Cardiac muscle cell (in vitro differentiated cells and primary cell): ENCODE data around the gene CKAP2L. TPM values are rescaled to one million over a fixed set of nuclear protein-coding genes. Genes with fewer than 3 reads are reported as not detected.

Experiments
- DNase-seq, 2 donors: peaks; one replicate each; pipeline versions ENCODE4 v3.0.0 to v3.0.0-alpha.2; 2010 to 2017; ENCODE audit warnings: low read depth in 1 of 2, low spot score in 1 of 2
- H3K27ac ChIP-seq: fragments of 200-600 bp; sonication (generic); 2 replicates; pipeline ENCODE4 v1.5.1; 2016
- H3K27me3 ChIP-seq: fragments of 200-600 bp; sonication (generic); 2 replicates; pipeline ENCODE4 v1.6.0; 2016; ENCODE audit warnings: control low read depth
- H3K36me3 ChIP-seq: fragments of 200-600 bp; sonication (generic); 2 replicates; pipeline ENCODE4 v1.5.1; 2016; ENCODE audit warnings: control low read depth
- H3K4me1 ChIP-seq: fragments of 200-600 bp; sonication (generic); 2 replicates; pipeline ENCODE4 v1.8.1; 2017; ENCODE audit warnings: low read depth, mild to moderate bottlenecking, mixed run types
- H3K4me3 ChIP-seq: fragments of 200-600 bp; sonication (generic); 2 replicates; pipeline ENCODE4 v1.5.1; 2016; ENCODE audit warnings: mild to moderate bottlenecking
- H3K9me3 ChIP-seq: fragments of 200-600 bp; sonication (generic); 2 replicates; pipeline ENCODE4 v1.5.1; 2017; ENCODE audit warnings: low read depth, mild to moderate bottlenecking, control low read depth
- polyA plus RNA-seq: library from polyadenylated mRNA; unstranded; fragments of >200 nt; fragmentation: Nextera tagmentation; extraction: Ambion mirVana; gene quantifications from 2 replicates; pipeline ENCODE4 v1.2.1, GENCODE V29; 2016
- total RNA-seq: library from RNA; depleted of rRNA; stranded (reverse); fragments of >200 nt; gene quantifications from 2 replicates; pipeline ENCODE4 v1.2.3, GENCODE V29; 2016
- TF ChIP-seq, protein P1 (sequence below): IDR thresholded peaks from 2 replicates; pipeline ENCODE4 v1.5.1; 2012; ENCODE audit warnings: low read depth, mild to moderate bottlenecking, low read length

The CKAP2L gene
- total and polyA plus RNA-seq, 2 experiments from 2014 or later, result 4.0 to 13.7 TPM

GRCh38 chr2:112768432-112768831, 4.0 kb upstream of the CKAP2L start:
- H3K4me3 ChIP-seq, result no peak overlapping the region
- no peaks in the 10 kb centered on the region for H3K36me3 ChIP-seq
- H3K27me3 ChIP-seq, result no peaks in the 10 kb centered on the region
- H3K27ac ChIP-seq, result no peak overlapping the region
- DNase-seq, result peak in 1 of 2 donors; percentile 34
- H3K4me1 ChIP-seq, result no peaks in the 10 kb centered on the region
- TF ChIP-seq, protein P1, sequence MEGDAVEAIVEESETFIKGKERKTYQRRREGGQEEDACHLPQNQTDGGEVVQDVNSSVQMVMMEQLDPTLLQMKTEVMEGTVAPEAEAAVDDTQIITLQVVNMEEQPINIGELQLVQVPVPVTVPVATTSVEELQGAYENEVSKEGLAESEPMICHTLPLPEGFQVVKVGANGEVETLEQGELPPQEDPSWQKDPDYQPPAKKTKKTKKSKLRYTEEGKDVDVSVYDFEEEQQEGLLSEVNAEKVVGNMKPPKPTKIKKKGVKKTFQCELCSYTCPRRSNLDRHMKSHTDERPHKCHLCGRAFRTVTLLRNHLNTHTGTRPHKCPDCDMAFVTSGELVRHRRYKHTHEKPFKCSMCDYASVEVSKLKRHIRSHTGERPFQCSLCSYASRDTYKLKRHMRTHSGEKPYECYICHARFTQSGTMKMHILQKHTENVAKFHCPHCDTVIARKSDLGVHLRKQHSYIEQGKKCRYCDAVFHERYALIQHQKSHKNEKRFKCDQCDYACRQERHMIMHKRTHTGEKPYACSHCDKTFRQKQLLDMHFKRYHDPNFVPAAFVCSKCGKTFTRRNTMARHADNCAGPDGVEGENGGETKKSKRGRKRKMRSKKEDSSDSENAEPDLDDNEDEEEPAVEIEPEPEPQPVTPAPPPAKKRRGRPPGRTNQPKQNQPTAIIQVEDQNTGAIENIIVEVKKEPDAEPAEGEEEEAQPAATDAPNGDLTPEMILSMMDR, result no peak
- H3K9me3 ChIP-seq, result no peaks in the 10 kb centered on the region

GRCh38 chr2:112767693-112768330, 3.4 kb upstream of the CKAP2L start:
- TF ChIP-seq, protein P1, result no peak
- DNase-seq, result no peak
- Histone ChIP-seq H3K27me3 (no peaks in the 10 kb centered on the region), H3K4me1 (no peaks in the 10 kb centered on the region), H3K4me3 (no peak overlapping the region), H3K27ac (no peak overlapping the region), H3K9me3 (no peaks in the 10 kb centered on the region), H3K36me3 (no peaks in the 10 kb centered on the region)

DNA sequence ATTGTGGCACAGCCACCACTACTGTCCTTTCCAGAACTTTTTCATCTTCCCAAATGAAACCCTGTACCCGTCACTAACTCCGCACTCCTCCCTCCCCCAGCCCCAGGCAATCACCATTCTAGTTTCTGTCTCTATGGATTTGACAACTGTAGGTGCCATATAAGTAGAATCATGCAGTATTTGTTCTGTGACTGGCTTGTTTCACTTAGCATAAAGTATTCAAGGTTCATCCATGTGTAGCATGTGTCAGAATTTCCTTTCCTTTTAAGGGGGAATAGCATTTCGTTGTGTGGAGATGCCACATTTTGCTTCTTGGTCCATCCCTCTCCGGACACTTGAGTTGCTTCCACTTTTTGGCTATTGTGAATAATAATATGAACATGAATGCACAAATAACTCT, 842 bp upstream of the CKAP2L start:
- no peaks in the 10 kb centered on the region for H3K9me3 ChIP-seq
- no peak overlapping the region for H3K27ac ChIP-seq
- peaks cover 4% of the 10 kb centered on the region for H3K36me3 ChIP-seq

DNA sequence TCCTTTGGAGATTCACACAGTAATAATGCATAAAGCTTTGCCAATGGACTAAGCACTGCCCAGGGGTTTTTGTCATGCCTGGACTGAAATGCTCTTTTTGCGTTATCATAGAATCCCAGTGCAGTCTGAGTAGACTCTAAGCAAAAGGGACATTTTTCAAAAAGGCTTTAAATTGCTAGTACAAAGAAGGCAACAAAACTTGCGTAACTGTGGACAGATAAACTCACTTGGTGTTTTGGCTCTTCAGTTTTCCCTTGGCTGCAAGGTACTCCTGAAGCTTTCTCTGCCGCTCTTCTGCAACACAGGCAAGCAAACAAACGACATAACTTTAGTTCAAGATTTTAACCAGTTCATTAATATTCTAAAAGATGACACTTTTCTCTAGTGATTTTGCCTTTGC, 2.1 kb downstream of the CKAP2L start:
- TF ChIP-seq, protein P1, result no peak
- Histone ChIP-seq H3K9me3 (no peaks in the 10 kb centered on the region), H3K27me3 (no peaks in the 10 kb centered on the region), H3K4me3 (no peak overlapping the region), H3K36me3 (peaks cover 4% of the 10 kb centered on the region), H3K4me1 (no peaks in the 10 kb centered on the region), H3K27ac (no peak overlapping the region)
- DNase-seq, result peak in 1 of 2 donors; percentile 14

More for the DNA sequence above, 842 bp upstream of the CKAP2L start:
- no peak for DNase-seq
- H3K27me3 ChIP-seq, result no peaks in the 10 kb centered on the region
- TF ChIP-seq, protein P1, result no peak
- peak overlapping the region; percentile 88 for H3K4me3 ChIP-seq
- H3K4me1 ChIP-seq, result no peaks in the 10 kb centered on the region

GRCh38 chr2:112760149-112760548, 4.3 kb downstream of the CKAP2L start:
- no peak overlapping the region for H3K4me3 ChIP-seq
- no peaks in the 10 kb centered on the region for H3K27me3 ChIP-seq
- H3K36me3 ChIP-seq, result peaks cover 16% of the 10 kb centered on the region
- DNase-seq, result no peak
- H3K9me3 ChIP-seq, result no peaks in the 10 kb centered on the region
- H3K4me1 ChIP-seq, result no peaks in the 10 kb centered on the region
- H3K27ac ChIP-seq, result no peak overlapping the region
- TF ChIP-seq, protein P1, result no peak
